ENCODE data around the gene LIPN. TPM values are rescaled to one million over a fixed set of nuclear protein-coding genes. Genes with fewer than 3 reads are reported as not detected.

Gene LIPN
- total RNA-seq, 4 donors from 2014 or later: not detected

- TF ChIP-seq POLR2A (IDR thresholded peaks at IDR 0.05) (no peak), CTCF (IDR thresholded peaks at IDR 0.05) (no peak)
- no peak overlapping the region for H3K4me3 ChIP-seq
Measured at GRCh38 chr10:88745633-88746032, 14.2 kb upstream of the LIPN start.

GRCh38 chr10:88754287-88754686, 5.5 kb upstream of the LIPN start:
- TF ChIP-seq CTCF (IDR thresholded peaks at IDR 0.05) (no peak), POLR2A (IDR thresholded peaks at IDR 0.05) (no peak)
- no peaks in the 10 kb centered on the region for H3K36me3 ChIP-seq
- no peak for DNase-seq
- no peak overlapping the region for H3K4me3 ChIP-seq
- no peaks in the 10 kb centered on the region for H3K9me3 ChIP-seq
- no peaks in the 10 kb centered on the region for H3K27me3 ChIP-seq
- H3K27ac ChIP-seq: no peak overlapping the region
- H3K4me1 ChIP-seq: no peaks in the 10 kb centered on the region

More at GRCh38 chr10:88745633-88746032, 14.2 kb upstream of the LIPN start:
- Histone ChIP-seq H3K4me1 (no peaks in the 10 kb centered on the region), H3K27ac (no peak overlapping the region), H3K36me3 (no peaks in the 10 kb centered on the region), H3K27me3 (no peaks in the 10 kb centered on the region), H3K9me3 (peaks cover 0 to 5% (median 0%) of the 10 kb centered on the region in 4 donors)
- DNase-seq: no peak

GRCh38 chr10:88755753-88756152, 4.1 kb upstream of the LIPN start:
- Histone ChIP-seq H3K27ac (no peak overlapping the region), H3K4me1 (no peaks in the 10 kb centered on the region), H3K4me3 (no peak overlapping the region), H3K36me3 (no peaks in the 10 kb centered on the region), H3K27me3 (no peaks in the 10 kb centered on the region), H3K9me3 (no peaks in the 10 kb centered on the region)
- TF ChIP-seq POLR2A (IDR thresholded peaks at IDR 0.05) (no peak), CTCF (IDR thresholded peaks at IDR 0.05) (no peak)
- no peak for DNase-seq

GRCh38 chr10:88756660-88757059, 3.2 kb upstream of the LIPN start:
- no peak for TF ChIP-seq CTCF (IDR thresholded peaks at IDR 0.05)
- no peak for TF ChIP-seq POLR2A (IDR thresholded peaks at IDR 0.05)
- Histone ChIP-seq H3K4me1 (no peaks in the 10 kb centered on the region), H3K4me3 (no peak overlapping the region), H3K9me3 (no peaks in the 10 kb centered on the region), H3K27me3 (no peaks in the 10 kb centered on the region), H3K27ac (no peak overlapping the region), H3K36me3 (no peaks in the 10 kb centered on the region)
- DNase-seq: no peak

GRCh38 chr10:88762906-88763305, 3.1 kb downstream of the LIPN start:
- H3K4me3 ChIP-seq: no peak overlapping the region
- TF ChIP-seq POLR2A (IDR thresholded peaks at IDR 0.05) (no peak), CTCF (IDR thresholded peaks at IDR 0.05) (no peak)
- H3K9me3 ChIP-seq: no peaks in the 10 kb centered on the region
- no peak for DNase-seq
- no peaks in the 10 kb centered on the region for H3K4me1 ChIP-seq
- H3K27me3 ChIP-seq: no peaks in the 10 kb centered on the region
- no peak overlapping the region for H3K27ac ChIP-seq
- H3K36me3 ChIP-seq: no peaks in the 10 kb centered on the region

GRCh38 chr10:88763441-88763840, 3.6 kb downstream of the LIPN start:
- Histone ChIP-seq H3K4me3 (no peak overlapping the region), H3K27ac (no peak overlapping the region), H3K27me3 (no peaks in the 10 kb centered on the region), H3K9me3 (no peaks in the 10 kb centered on the region), H3K4me1 (no peaks in the 10 kb centered on the region), H3K36me3 (no peaks in the 10 kb centered on the region)
- no peak for TF ChIP-seq POLR2A (IDR thresholded peaks at IDR 0.05)
- no peak for TF ChIP-seq CTCF (IDR thresholded peaks at IDR 0.05)
- DNase-seq: no peak
